Esophagus squamous epithelium (tissue), 4 donors: Measurements from ENCODE around the gene JARID2.

Experiments
- CTCF ChIP-seq, 6 experiments: fragments of 450-650 bp in 4 of 6; fragments of 200-600 bp in 2 of 6; sonication (generic) in 2 of 6; IDR thresholded peaks; one replicate each; pipeline ENCODE4 v1.5.1; 2016 to 2019; ENCODE audit warnings: antibody characterized with exemption in 6 of 6, mild to moderate bottlenecking in 4 of 6, moderate library complexity in 4 of 6
- POLR2A ChIP-seq, 4 donors: fragments of 450-650 bp; IDR thresholded peaks; one replicate each; pipeline ENCODE4 v1.6.1; 2017; ENCODE audit warnings: antibody characterized with exemption in 4 of 4, mild to moderate bottlenecking in 4 of 4, moderate library complexity in 3 of 4

GRCh38 chr6:15522427-15522826 is 276.6 kb downstream of the JARID2 start:
- no peak for TF ChIP-seq CTCF (IDR thresholded peaks at IDR 0.05)
- TF ChIP-seq POLR2A (IDR thresholded peaks at IDR 0.05): no peak
